Gastroesophageal sphincter (tissue), 4 donors: ENCODE data around the gene ACTR3C. TPM values are rescaled to one million over a fixed set of nuclear protein-coding genes. Genes with fewer than 3 reads are reported as not detected.

Experiments
- ATAC-seq: fragments of 150-250 bp; one replicate; pipeline ENCODE4 v1.9.1; 2016; ENCODE audit warnings: mild to moderate bottlenecking, moderate library complexity
- H3K27ac ChIP-seq, 4 donors: fragments of 200-600 bp; sonication (generic) in 3 of 4; 1 replicate in 3 of 4; 2 replicates in 1 of 4; pipeline ENCODE4 v1.5.1; 2016 to 2019
- H3K27me3 ChIP-seq: fragments of 200-600 bp; sonication (generic); one replicate; pipeline ENCODE4 v1.5.1; 2019
- H3K36me3 ChIP-seq, 2 donors: fragments of 200-600 bp; sonication (generic); one replicate each; pipeline ENCODE4 v1.5.1; 2019; ENCODE audit warnings: control low read depth in 1 of 2
- H3K4me1 ChIP-seq, 3 donors: fragments of 200-600 bp; sonication (generic); 1 replicate in 2 of 3; 2 replicates in 1 of 3; pipeline ENCODE4 v1.5.1; 2016 to 2019; ENCODE audit warnings: control low read depth in 2 of 3
- H3K4me3 ChIP-seq, 2 donors: fragments of 200-600 bp; sonication (generic); one replicate each; pipeline ENCODE4 v1.5.1; 2019; ENCODE audit warnings: mild to moderate bottlenecking in 1 of 2, moderate library complexity in 1 of 2
- H3K9me3 ChIP-seq, 3 donors: fragments of 200-600 bp; sonication (generic); one replicate each; pipeline ENCODE4 v1.5.1; 2017 to 2019; ENCODE audit warnings: control low read depth in 2 of 3
- EP300 ChIP-seq: sonication (generic); formaldehyde crosslinking; IDR thresholded peaks from one replicate; pipeline ENCODE4 v1.6.1; 2017; ENCODE audit warnings: antibody characterized with exemption, mild to moderate bottlenecking
- POLR2A ChIP-seq, 2 donors: fragments of 450-650 bp; IDR thresholded peaks; one replicate each; pipeline ENCODE4 v1.6.1; 2017; ENCODE audit warnings: antibody characterized with exemption in 2 of 2, mild to moderate bottlenecking in 2 of 2, moderate library complexity in 1 of 2
- POLR2AphosphoS5 ChIP-seq: sonication (generic); formaldehyde crosslinking; IDR thresholded peaks from one replicate; pipeline ENCODE4 v1.6.1; 2017; ENCODE audit warnings: antibody characterized with exemption
- WGBS, 2 donors: methylation state at CpG; one replicate each; pipeline ENCODE4 v1.1.5; 2018; ENCODE audit warnings: low coverage in 1 of 2; 5-methylcytosine and 5-hydroxymethylcytosine counted together
- total RNA-seq, 4 donors: library from RNA; depleted of rRNA; stranded (reverse); fragments of >200 nt; gene quantifications; one replicate each; pipeline ENCODE4 v1.1.0, GENCODE V29; 2016
- TF ChIP-seq, protein P1 (sequence below), 4 experiments: fragments of 200-600 bp in 2 of 4; fragments of 450-650 bp in 2 of 4; sonication (generic) in 1 of 4; IDR thresholded peaks; one replicate each; pipeline ENCODE4 v1.5.1; 2017 to 2019; ENCODE audit warnings: antibody characterized with exemption in 4 of 4, mild to moderate bottlenecking in 2 of 4, moderate library complexity in 2 of 4

ACTR3C gene
- total RNA-seq, 4 donors from 2014 or later: 6.4 to 10.0 (median 8.1) TPM

DNA sequence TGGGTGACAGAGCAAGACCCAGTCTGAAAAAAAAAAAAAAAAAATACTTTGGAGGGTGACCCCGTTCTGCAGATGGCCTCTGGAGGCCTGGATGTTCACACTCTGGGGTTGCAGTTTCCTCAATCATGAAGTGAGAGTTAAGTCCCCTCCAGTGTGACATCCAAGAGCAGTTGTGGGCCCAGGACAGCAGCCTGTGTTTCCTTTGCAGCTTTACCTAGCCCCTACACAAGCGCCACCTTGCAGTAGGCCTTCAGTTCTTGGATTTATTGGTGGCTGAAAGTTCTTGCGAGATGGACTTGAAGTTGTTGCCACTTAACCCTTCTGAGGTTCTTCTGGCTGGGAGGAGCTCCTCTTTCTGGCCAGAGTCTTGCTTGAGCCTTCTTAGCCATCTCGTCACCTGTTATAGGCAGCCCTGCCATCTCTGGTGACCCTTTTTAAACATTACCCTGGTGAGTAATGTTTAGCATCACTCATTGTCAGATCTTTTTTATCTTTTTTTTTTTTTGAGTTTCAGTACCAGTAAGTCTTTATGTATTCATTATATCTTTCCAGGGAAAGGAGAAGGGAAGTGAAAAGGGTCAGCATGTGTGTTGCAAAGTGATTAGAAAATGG is 3.4 kb upstream of the ACTR3C start:
- TF ChIP-seq POLR2A (IDR thresholded peaks at IDR 0.05) (no peak), EP300 (no peak), POLR2AphosphoS5 (no peak)
- TF ChIP-seq, protein P1, sequence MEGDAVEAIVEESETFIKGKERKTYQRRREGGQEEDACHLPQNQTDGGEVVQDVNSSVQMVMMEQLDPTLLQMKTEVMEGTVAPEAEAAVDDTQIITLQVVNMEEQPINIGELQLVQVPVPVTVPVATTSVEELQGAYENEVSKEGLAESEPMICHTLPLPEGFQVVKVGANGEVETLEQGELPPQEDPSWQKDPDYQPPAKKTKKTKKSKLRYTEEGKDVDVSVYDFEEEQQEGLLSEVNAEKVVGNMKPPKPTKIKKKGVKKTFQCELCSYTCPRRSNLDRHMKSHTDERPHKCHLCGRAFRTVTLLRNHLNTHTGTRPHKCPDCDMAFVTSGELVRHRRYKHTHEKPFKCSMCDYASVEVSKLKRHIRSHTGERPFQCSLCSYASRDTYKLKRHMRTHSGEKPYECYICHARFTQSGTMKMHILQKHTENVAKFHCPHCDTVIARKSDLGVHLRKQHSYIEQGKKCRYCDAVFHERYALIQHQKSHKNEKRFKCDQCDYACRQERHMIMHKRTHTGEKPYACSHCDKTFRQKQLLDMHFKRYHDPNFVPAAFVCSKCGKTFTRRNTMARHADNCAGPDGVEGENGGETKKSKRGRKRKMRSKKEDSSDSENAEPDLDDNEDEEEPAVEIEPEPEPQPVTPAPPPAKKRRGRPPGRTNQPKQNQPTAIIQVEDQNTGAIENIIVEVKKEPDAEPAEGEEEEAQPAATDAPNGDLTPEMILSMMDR (IDR thresholded peaks at IDR 0.05): no peak
- no peak overlapping the region for H3K27ac ChIP-seq
- no peak for ATAC-seq
- no peak overlapping the region for H3K4me3 ChIP-seq
- peaks cover 4% of the 10 kb centered on the region for H3K27me3 ChIP-seq
- peaks cover 0 to 35% (median 9%) of the 10 kb centered on the region in 3 donors for H3K4me1 ChIP-seq
- H3K36me3 ChIP-seq: peaks cover 0 to 60% of the 10 kb centered on the region in 2 donors
- no peaks in the 10 kb centered on the region for H3K9me3 ChIP-seq
- 68 to 86% methylated on average over 2 to 4 of the region's 4 CpGs for WGBS, 2 donors

DNA sequence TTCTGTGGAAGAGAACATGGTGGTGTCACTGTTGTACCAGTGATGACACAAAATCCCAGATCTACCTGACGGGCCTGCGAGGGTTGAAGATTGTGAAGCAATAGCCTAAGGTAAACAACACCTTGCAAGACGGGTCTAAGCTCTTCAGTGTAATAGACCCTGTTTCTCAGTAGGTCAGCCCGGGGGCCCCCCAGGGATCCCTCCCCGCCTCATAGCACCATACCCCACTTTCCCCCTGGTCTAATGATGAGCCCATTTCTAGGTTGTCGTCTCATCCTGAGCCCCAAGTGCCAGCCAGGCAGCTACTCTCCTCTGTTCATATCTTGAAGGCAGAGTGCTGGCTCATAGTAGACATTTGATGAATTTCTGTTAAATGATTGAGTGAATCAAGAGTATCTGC is 2.6 kb upstream of the ACTR3C start:
- peaks cover 0 to 52% of the 10 kb centered on the region in 2 donors for H3K36me3 ChIP-seq
- H3K27ac ChIP-seq: no peak overlapping the region
- H3K9me3 ChIP-seq: no peaks in the 10 kb centered on the region
- TF ChIP-seq POLR2AphosphoS5 (no peak), POLR2A (IDR thresholded peaks at IDR 0.05) (no peak), EP300 (no peak)
- TF ChIP-seq, protein P1 (IDR thresholded peaks at IDR 0.05): no peak
- peaks cover 4% of the 10 kb centered on the region for H3K27me3 ChIP-seq
- H3K4me1 ChIP-seq: peaks cover 0 to 35% (median 9%) of the 10 kb centered on the region in 3 donors
- H3K4me3 ChIP-seq: no peak overlapping the region
- WGBS, 2 donors: 96 to 100% methylated on average over 5 to 6 of the region's 6 CpGs
- no peak for ATAC-seq

DNA sequence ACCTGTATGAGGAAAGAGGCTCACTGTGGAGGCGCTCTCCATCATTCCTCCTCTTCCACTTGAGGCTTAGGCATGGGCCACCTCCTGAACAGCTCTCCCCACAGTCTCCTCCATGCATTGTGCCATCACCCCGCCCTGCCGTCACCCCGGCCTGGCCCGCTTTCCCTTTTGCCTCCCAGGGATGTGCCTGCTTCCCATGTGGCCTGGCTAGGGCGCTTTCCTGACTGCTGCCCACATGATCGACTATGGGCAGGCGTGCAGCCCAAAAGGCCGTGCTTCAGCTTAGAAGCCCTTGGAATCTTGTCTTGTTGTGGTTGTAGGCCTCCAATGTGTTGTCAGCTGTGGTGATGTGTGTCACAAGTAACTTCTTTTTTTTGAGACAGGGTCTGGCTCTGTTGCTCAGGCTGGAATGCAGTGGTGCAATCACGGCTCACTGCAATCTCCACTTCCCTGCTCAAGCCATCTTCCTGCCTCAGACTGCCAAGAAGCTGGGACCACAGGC is 1.8 kb upstream of the ACTR3C start:
- TF ChIP-seq, protein P1 (IDR thresholded peaks at IDR 0.05): no peak
- TF ChIP-seq POLR2A (IDR thresholded peaks at IDR 0.05) (no peak), POLR2AphosphoS5 (no peak), EP300 (no peak)
- ATAC-seq: peak; percentile 48
- WGBS, 2 donors: 95% methylated on average over 4 to 8 of the region's 10 CpGs
- peaks cover 0 to 45% of the 10 kb centered on the region in 2 donors for H3K36me3 ChIP-seq
- H3K4me1 ChIP-seq: peaks cover 0 to 35% (median 9%) of the 10 kb centered on the region in 3 donors
- H3K27ac ChIP-seq: peak overlapping the region in 1 of 4 donors; percentile 89
- no peak overlapping the region for H3K4me3 ChIP-seq
- H3K27me3 ChIP-seq: peaks cover 4% of the 10 kb centered on the region
- no peaks in the 10 kb centered on the region for H3K9me3 ChIP-seq

DNA sequence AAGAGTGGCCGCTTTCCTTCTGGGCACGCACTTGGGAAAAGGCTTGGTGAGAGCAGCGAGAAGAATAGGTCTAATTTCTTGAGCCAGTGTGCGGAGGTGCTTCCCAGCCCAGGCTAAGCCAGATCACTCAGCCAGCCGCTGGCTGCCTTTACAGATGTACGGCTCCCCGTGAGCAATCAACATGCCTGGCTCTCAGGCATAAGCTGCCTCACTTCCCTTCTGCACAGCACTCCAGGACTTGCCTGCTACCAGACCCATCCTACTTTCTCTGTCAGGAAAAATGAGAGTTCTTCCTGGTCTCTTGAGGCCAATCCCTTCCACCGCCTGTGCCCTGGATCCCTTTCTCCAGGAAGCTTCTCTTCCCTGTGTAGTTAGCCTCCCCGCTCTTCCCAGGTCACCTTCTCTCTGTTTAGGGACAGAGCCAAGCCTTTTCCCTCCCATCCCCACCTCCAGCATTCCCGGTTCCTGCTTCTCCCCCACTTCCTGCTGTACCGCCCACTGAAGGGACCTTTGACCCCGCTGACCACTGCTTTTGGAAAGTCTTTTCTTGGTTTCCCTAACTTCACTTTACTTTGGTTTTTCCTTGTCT is 1.1 kb upstream of the ACTR3C start:
- no peak for ATAC-seq
- Histone ChIP-seq H3K4me3 (peak overlapping the region in 1 of 2 donors; percentile 89), H3K36me3 (peaks cover 0 to 38% of the 10 kb centered on the region in 2 donors), H3K4me1 (peaks cover 0 to 35% (median 9%) of the 10 kb centered on the region in 3 donors), H3K27me3 (peaks cover 4% of the 10 kb centered on the region), H3K27ac (peak overlapping the region in 2 of 4 donors; percentile 86 to 89), H3K9me3 (no peaks in the 10 kb centered on the region)
- WGBS, 2 donors: 67 to 86% methylated on average over 7 of the region's 12 CpGs
- no peak for TF ChIP-seq POLR2AphosphoS5
- no peak for TF ChIP-seq EP300
- TF ChIP-seq, protein P1 (IDR thresholded peaks at IDR 0.05): no peak
- TF ChIP-seq POLR2A (IDR thresholded peaks at IDR 0.05): no peak
